ENCODE data around the gene KCNN3.

The KCNN3 gene

DNA sequence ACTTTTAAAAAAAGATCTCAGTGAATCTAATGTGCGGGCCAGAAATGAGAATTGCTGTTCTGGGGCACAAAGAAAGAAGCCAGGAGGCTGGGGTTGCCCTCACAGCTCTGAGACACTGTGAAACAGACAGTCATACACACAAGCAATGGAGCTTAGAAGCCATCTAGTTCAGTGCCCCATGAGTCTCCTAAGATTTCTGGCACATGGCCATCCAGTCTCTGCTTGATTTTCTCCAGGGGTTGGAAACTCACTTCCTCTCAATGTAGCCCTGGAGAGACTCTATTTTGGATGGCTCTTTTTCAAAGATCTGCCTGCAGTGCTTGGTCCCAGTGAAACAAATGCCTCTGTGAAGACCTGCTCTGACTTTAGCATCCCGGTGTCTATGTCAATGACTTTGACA lies 38.6 kb downstream of the KCNN3 start:
- Histone ChIP-seq H3K36me3 (ENCODE audit: control insufficient read depth, insufficient read depth, low read length) (no peaks in the 10 kb centered on the region), H3K4me1 (ENCODE audit: control insufficient read depth, insufficient read depth, low read length) (no peaks in the 10 kb centered on the region), H3K4me3 (ENCODE audit: low read length) (no peak overlapping the region), H3K27me3 (ENCODE audit: control insufficient read depth, insufficient read depth, low read length) (no peaks in the 10 kb centered on the region), H3K9ac (ENCODE audit: low read length) (no peak overlapping the region), H3K9me3 (ENCODE audit: control insufficient read depth, low read length) (no peaks in the 10 kb centered on the region)

DNA sequence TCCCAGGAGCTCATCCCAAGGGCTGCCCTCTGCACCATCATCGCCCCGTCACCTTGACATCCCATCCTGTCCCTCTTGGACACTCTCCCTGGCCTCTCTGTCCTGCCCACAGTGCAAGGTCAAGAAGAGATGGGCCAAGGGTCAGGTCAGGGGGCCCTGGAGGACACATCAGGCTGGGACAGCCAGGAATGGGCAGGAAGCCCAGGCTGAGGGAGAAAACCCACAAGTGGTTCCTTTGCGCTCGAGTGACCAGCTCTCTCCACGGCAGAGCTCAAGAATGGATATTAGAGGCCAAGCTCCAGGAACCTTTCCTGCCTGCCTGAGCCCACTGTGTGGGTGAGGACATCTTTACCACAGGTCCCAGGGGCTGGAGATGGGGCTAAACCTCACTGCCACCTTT lies 41.0 kb downstream of the KCNN3 start:
- Histone ChIP-seq H3K4me1 (ENCODE audit: control insufficient read depth, insufficient read depth, low read length) (no peaks in the 10 kb centered on the region), H3K9ac (ENCODE audit: low read length) (no peak overlapping the region), H3K9me3 (ENCODE audit: control insufficient read depth, low read length) (no peaks in the 10 kb centered on the region), H3K27me3 (ENCODE audit: control insufficient read depth, insufficient read depth, low read length) (no peaks in the 10 kb centered on the region), H3K36me3 (ENCODE audit: control insufficient read depth, insufficient read depth, low read length) (no peaks in the 10 kb centered on the region), H3K4me3 (ENCODE audit: low read length) (no peak overlapping the region)

DNA sequence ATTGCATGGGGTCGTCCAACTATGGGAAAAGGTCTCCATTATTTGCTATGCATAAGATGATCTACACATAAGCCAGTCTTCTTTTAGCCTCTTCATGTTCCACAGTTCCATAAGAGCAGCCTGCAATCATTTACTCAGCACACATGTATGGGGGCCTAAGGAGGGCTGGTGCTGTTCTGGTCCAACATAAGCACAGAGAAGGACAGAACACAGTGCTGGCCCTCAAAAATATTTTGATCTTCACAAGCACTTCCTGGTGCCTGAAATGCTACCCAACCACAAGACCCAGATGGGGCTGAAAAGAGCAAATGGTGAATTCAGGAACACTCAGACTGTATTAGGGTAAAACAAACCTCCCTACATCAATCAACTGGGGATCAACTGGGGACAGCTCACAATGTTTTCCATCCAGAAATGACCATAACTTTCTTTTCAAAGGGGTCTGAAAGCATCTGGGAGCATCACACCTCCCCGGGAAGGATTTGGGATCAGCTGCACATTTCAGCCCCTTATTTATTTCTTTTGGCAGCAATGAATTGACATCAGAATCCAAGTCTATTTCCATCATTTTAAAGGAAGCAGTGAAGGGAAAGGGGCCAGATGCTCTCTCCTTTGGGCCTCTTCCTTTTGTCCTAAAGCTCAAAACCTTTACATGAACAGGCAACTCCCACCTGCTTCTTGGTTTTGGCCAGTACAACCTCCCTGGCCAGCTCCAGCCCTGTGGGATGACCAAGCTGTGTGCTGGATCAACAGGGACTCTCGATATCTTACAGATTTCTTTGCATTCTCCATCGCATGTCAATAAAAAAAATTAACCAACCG lies 45.7 kb downstream of the KCNN3 start:
- no peak overlapping the region for H3K4me3 ChIP-seq (ENCODE audit: low read length)
- no peaks in the 10 kb centered on the region for H3K27me3 ChIP-seq (ENCODE audit: control insufficient read depth, insufficient read depth, low read length)
- no peak overlapping the region for H3K9ac ChIP-seq (ENCODE audit: low read length)
- no peaks in the 10 kb centered on the region for H3K9me3 ChIP-seq (ENCODE audit: control insufficient read depth, low read length)
- H3K4me1 ChIP-seq (ENCODE audit: control insufficient read depth, insufficient read depth, low read length) = no peaks in the 10 kb centered on the region
- no peaks in the 10 kb centered on the region for H3K36me3 ChIP-seq (ENCODE audit: control insufficient read depth, insufficient read depth, low read length)

GRCh38 chr1:154822717-154823116 lies 47.4 kb downstream of the KCNN3 start:
- H3K27me3 ChIP-seq (ENCODE audit: control insufficient read depth, insufficient read depth, low read length) = no peaks in the 10 kb centered on the region
- no peak overlapping the region for H3K9ac ChIP-seq (ENCODE audit: low read length)
- no peaks in the 10 kb centered on the region for H3K4me1 ChIP-seq (ENCODE audit: control insufficient read depth, insufficient read depth, low read length)
- no peaks in the 10 kb centered on the region for H3K36me3 ChIP-seq (ENCODE audit: control insufficient read depth, insufficient read depth, low read length)
- no peaks in the 10 kb centered on the region for H3K9me3 ChIP-seq (ENCODE audit: control insufficient read depth, low read length)
- no peak overlapping the region for H3K4me3 ChIP-seq (ENCODE audit: low read length)

GRCh38 chr1:154822233-154822632 lies 47.8 kb downstream of the KCNN3 start:
- no peaks in the 10 kb centered on the region for H3K27me3 ChIP-seq (ENCODE audit: control insufficient read depth, insufficient read depth, low read length)
- H3K36me3 ChIP-seq (ENCODE audit: control insufficient read depth, insufficient read depth, low read length) = no peaks in the 10 kb centered on the region
- no peak overlapping the region for H3K9ac ChIP-seq (ENCODE audit: low read length)
- H3K4me3 ChIP-seq (ENCODE audit: low read length) = no peak overlapping the region
- no peaks in the 10 kb centered on the region for H3K4me1 ChIP-seq (ENCODE audit: control insufficient read depth, insufficient read depth, low read length)
- no peaks in the 10 kb centered on the region for H3K9me3 ChIP-seq (ENCODE audit: control insufficient read depth, low read length)

DNA sequence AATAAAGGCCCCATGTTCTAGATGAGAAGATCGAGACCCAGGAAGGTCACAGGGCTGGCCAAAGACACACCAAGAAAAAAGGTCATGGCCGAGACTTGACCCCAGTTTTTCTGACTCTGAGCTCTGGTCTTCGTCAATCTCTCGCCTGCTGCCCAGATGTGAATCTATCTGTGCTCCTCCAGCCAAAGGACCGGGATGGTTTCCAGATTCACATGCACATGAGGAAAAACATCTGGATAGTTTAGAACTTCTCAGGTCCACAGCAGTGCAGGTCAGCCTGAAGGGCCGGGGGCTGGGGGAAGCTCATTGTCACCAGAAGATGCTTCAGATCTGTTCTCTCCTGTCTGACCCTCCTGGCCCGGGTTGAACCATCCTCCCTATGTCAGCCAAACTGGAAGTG lies 49.0 kb downstream of the KCNN3 start:
- H3K36me3 ChIP-seq (ENCODE audit: control insufficient read depth, insufficient read depth, low read length) = no peaks in the 10 kb centered on the region
- no peak overlapping the region for H3K4me3 ChIP-seq (ENCODE audit: low read length)
- H3K9ac ChIP-seq (ENCODE audit: low read length) = no peak overlapping the region
- H3K27me3 ChIP-seq (ENCODE audit: control insufficient read depth, insufficient read depth, low read length) = no peaks in the 10 kb centered on the region
- H3K4me1 ChIP-seq (ENCODE audit: control insufficient read depth, insufficient read depth, low read length) = no peaks in the 10 kb centered on the region
- H3K9me3 ChIP-seq (ENCODE audit: control insufficient read depth, low read length) = no peaks in the 10 kb centered on the region

DNA sequence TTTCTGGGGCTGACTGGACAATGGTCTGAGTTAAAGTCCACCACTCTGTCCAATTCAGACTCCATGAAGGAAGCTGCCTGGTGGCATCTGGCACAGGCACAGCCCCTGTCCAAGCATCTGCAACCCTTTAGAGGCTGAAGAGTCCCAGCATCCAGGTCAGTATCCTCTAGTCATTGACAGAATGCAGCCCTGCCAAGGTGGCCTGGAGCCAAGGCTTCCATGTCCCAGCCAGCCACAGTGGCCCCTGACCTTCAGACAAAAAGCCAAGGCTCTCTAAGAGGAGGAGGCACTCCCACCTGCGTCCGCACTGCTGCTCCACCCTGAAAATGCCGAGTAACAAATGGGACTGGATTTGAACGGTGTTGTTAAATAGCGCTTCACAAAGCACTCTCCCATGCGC lies 49.4 kb downstream of the KCNN3 start:
- no peaks in the 10 kb centered on the region for H3K36me3 ChIP-seq (ENCODE audit: control insufficient read depth, insufficient read depth, low read length)
- no peaks in the 10 kb centered on the region for H3K9me3 ChIP-seq (ENCODE audit: control insufficient read depth, low read length)
- no peak overlapping the region for H3K4me3 ChIP-seq (ENCODE audit: low read length)
- H3K27me3 ChIP-seq (ENCODE audit: control insufficient read depth, insufficient read depth, low read length) = no peaks in the 10 kb centered on the region
- H3K9ac ChIP-seq (ENCODE audit: low read length) = no peak overlapping the region
- H3K4me1 ChIP-seq (ENCODE audit: control insufficient read depth, insufficient read depth, low read length) = no peaks in the 10 kb centered on the region

DNA sequence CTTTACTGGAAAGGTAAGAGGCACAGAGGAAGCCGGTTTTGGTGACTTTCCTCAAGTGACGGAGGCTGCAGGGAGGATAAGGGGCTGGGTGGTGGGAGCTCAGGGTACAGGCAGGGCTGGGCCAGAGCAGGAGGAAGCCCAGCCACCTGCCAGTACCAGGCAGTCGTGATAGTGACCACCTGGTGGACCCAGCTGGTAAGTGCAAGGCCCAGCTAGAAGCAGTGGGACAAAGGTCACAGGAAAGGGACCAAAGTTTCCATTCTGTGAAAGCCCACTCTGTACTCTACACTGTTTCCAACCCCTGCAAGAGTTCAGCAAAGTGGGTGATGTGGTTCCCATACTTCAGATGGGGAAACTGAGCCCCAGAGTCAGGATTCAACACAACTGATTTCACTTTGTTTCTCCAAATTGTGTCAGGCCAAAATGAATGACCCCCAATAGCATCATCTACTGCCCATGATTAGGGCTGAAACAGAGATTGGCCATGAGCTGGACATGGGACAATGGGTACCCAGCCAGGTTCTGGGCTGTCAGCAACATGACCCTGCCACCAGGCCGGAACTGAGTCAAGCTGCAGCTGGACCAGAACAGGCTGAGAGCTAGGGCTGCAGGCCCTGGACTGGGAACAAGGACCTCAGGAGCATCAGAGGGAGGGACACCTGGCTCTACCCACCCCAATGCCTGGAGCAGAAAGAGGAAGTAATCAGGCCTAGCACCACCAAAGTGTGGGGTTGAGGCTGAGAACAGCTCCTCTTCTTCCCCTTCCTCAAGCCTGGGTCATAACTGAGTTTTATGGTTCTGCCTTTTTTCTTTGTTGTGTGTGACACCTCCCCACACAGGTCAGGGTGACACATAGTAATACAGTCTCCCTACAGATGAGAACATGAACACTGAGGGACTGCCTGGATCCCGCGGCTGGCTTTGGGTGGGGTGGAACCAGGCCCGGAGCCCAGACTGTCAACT lies 50.2 kb downstream of the KCNN3 start:
- H3K4me3 ChIP-seq (ENCODE audit: low read length) = no peak overlapping the region
- no peaks in the 10 kb centered on the region for H3K4me1 ChIP-seq (ENCODE audit: control insufficient read depth, insufficient read depth, low read length)
- H3K36me3 ChIP-seq (ENCODE audit: control insufficient read depth, insufficient read depth, low read length) = no peaks in the 10 kb centered on the region
- H3K27me3 ChIP-seq (ENCODE audit: control insufficient read depth, insufficient read depth, low read length) = no peaks in the 10 kb centered on the region
- H3K9me3 ChIP-seq (ENCODE audit: control insufficient read depth, low read length) = no peaks in the 10 kb centered on the region
- no peak overlapping the region for H3K9ac ChIP-seq (ENCODE audit: low read length)

GRCh38 chr1:154818911-154819310 lies 51.2 kb downstream of the KCNN3 start:
- H3K4me3 ChIP-seq (ENCODE audit: low read length) = no peak overlapping the region
- no peaks in the 10 kb centered on the region for H3K36me3 ChIP-seq (ENCODE audit: control insufficient read depth, insufficient read depth, low read length)
- no peaks in the 10 kb centered on the region for H3K4me1 ChIP-seq (ENCODE audit: control insufficient read depth, insufficient read depth, low read length)
- no peaks in the 10 kb centered on the region for H3K27me3 ChIP-seq (ENCODE audit: control insufficient read depth, insufficient read depth, low read length)
- no peaks in the 10 kb centered on the region for H3K9me3 ChIP-seq (ENCODE audit: control insufficient read depth, low read length)
- no peak overlapping the region for H3K9ac ChIP-seq (ENCODE audit: low read length)

DNA sequence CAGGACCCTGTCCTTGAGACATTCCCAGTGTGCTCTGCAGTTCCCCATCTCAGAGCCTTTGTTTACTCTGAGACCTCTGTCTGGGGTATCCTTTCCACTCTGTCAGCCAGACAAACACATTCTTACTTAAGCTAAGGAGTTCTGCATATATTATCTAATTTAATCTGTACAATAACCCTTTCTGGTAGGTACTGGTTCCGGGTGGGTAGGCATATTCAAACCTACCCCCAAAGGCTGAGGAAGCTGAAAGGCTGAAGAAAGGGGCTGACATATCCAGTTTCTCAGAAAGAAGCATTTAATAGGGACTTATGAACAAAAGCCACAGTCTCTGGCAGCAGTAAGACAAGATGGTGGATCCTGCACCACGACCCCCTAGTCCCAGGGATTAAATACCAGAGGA lies 53.1 kb downstream of the KCNN3 start:
- Histone ChIP-seq H3K36me3 (ENCODE audit: control insufficient read depth, insufficient read depth, low read length) (no peaks in the 10 kb centered on the region), H3K4me1 (ENCODE audit: control insufficient read depth, insufficient read depth, low read length) (no peaks in the 10 kb centered on the region), H3K9ac (ENCODE audit: low read length) (no peak overlapping the region), H3K27me3 (ENCODE audit: control insufficient read depth, insufficient read depth, low read length) (no peaks in the 10 kb centered on the region), H3K9me3 (ENCODE audit: control insufficient read depth, low read length) (no peaks in the 10 kb centered on the region), H3K4me3 (ENCODE audit: low read length) (no peak overlapping the region)

DNA sequence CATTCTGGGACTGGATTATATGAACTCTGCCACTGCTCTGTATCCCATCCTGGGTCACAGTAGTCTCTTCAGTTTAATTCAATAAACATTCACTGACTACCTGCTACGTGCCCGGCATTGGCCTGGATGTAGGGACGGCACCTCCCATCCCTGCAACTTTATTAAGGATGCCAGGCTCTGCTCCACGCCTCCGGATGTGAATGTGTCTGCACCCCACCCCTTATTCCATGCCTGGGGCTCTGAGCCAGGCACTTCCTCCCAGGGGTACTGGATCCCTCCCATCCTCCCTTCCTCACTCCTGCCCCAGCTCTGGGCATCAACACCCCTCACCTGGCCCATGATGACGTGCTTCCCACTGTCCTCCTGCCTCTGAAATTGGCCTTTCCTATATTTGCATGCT lies 53.7 kb downstream of the KCNN3 start:
- no peaks in the 10 kb centered on the region for H3K9me3 ChIP-seq (ENCODE audit: control insufficient read depth, low read length)
- no peaks in the 10 kb centered on the region for H3K36me3 ChIP-seq (ENCODE audit: control insufficient read depth, insufficient read depth, low read length)
- no peaks in the 10 kb centered on the region for H3K4me1 ChIP-seq (ENCODE audit: control insufficient read depth, insufficient read depth, low read length)
- no peak overlapping the region for H3K4me3 ChIP-seq (ENCODE audit: low read length)
- H3K9ac ChIP-seq (ENCODE audit: low read length) = no peak overlapping the region
- no peaks in the 10 kb centered on the region for H3K27me3 ChIP-seq (ENCODE audit: control insufficient read depth, insufficient read depth, low read length)

DNA sequence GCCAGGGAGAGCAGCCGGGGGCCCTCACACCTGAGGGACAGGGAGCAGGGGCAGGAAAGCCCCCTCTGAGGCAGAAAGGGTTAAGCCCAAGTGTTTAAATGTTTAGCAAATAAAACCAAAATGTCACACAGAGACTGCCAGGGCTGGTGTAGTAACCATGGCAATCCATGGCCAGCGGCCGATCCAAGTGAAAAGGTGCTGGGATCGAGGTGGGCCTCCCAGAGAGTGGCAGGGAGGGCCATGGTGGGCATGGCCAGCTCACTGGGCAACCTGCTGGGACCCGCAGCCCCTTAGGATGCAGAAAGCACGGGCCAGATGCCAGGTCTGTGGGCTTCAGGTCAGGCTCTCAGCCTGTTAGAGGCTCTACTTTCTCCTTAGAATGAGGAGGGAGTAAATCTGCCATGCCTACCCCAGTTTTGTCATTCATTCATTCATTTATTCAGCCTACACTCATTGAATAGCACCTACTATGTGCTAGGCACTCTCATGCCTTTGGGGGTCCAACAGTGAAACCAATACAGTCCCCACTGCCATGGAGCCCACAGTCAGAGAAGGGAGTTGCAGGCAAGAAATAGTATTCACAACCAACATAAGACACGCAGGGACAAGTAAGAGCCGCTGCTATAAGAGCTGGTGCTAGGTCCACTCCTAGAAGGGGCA lies 56.1 kb downstream of the KCNN3 start:
- no peaks in the 10 kb centered on the region for H3K27me3 ChIP-seq (ENCODE audit: control insufficient read depth, insufficient read depth, low read length)
- peaks cover 10% of the 10 kb centered on the region for H3K4me1 ChIP-seq (ENCODE audit: control insufficient read depth, insufficient read depth, low read length)
- no peaks in the 10 kb centered on the region for H3K9me3 ChIP-seq (ENCODE audit: control insufficient read depth, low read length)
- H3K4me3 ChIP-seq (ENCODE audit: low read length) = no peak overlapping the region
- H3K36me3 ChIP-seq (ENCODE audit: control insufficient read depth, insufficient read depth, low read length) = no peaks in the 10 kb centered on the region
- H3K9ac ChIP-seq (ENCODE audit: low read length) = no peak overlapping the region

All from mucosa of stomach (tissue), 1 donor.